ENCODE measurements around the gene TFCP2.

DNA sequence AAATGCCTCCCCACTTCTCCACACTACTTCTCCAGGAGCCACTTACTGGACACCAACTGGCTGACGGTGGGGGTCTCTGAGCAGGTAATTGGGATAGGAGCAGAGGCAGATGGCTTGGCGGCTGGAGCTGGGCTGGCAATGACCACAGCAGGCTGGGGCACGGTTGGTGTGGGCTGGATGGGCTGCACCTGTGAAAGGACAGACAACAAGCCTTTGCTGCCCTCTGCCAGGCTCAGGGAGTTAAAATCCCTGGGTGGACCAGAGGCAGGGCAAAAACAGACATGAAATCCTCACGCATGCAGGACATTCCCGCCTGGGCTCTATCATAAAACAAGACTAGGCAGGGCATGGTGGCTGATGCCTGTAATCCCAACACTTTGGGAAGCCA, 19.3 kb upstream of the TFCP2 start:
- TF ChIP-seq, protein P1, sequence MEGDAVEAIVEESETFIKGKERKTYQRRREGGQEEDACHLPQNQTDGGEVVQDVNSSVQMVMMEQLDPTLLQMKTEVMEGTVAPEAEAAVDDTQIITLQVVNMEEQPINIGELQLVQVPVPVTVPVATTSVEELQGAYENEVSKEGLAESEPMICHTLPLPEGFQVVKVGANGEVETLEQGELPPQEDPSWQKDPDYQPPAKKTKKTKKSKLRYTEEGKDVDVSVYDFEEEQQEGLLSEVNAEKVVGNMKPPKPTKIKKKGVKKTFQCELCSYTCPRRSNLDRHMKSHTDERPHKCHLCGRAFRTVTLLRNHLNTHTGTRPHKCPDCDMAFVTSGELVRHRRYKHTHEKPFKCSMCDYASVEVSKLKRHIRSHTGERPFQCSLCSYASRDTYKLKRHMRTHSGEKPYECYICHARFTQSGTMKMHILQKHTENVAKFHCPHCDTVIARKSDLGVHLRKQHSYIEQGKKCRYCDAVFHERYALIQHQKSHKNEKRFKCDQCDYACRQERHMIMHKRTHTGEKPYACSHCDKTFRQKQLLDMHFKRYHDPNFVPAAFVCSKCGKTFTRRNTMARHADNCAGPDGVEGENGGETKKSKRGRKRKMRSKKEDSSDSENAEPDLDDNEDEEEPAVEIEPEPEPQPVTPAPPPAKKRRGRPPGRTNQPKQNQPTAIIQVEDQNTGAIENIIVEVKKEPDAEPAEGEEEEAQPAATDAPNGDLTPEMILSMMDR (IDR thresholded peaks at IDR 0.05), result no peak
- TF ChIP-seq POLR2AphosphoS5 (IDR thresholded peaks at IDR 0.05; ENCODE audit: low read depth, low read length) (no peak), SIN3A (IDR thresholded peaks at IDR 0.05; ENCODE audit: borderline replicate concordance, insufficient read depth, low read depth, low read length) (no peak)
- TF ChIP-seq, protein P2, sequence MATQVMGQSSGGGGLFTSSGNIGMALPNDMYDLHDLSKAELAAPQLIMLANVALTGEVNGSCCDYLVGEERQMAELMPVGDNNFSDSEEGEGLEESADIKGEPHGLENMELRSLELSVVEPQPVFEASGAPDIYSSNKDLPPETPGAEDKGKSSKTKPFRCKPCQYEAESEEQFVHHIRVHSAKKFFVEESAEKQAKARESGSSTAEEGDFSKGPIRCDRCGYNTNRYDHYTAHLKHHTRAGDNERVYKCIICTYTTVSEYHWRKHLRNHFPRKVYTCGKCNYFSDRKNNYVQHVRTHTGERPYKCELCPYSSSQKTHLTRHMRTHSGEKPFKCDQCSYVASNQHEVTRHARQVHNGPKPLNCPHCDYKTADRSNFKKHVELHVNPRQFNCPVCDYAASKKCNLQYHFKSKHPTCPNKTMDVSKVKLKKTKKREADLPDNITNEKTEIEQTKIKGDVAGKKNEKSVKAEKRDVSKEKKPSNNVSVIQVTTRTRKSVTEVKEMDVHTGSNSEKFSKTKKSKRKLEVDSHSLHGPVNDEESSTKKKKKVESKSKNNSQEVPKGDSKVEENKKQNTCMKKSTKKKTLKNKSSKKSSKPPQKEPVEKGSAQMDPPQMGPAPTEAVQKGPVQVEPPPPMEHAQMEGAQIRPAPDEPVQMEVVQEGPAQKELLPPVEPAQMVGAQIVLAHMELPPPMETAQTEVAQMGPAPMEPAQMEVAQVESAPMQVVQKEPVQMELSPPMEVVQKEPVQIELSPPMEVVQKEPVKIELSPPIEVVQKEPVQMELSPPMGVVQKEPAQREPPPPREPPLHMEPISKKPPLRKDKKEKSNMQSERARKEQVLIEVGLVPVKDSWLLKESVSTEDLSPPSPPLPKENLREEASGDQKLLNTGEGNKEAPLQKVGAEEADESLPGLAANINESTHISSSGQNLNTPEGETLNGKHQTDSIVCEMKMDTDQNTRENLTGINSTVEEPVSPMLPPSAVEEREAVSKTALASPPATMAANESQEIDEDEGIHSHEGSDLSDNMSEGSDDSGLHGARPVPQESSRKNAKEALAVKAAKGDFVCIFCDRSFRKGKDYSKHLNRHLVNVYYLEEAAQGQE (IDR thresholded peaks at IDR 0.05; ENCODE audit: insufficient read depth in 1 of 2, low read depth in 2 of 2, low read length in 1 of 2), result no peak

Measured in Panc1 (cell line).